HG03175 (cell line): ENCODE data around the gene CFAP77.
"Not testable (repeated sequence)": the region's sequence is repeated elsewhere in the genome, so short reads cannot be mapped to it uniquely, and the experiment has no call there.

ENCODE experiments used
- ATAC-seq: cut with Tn5 transposase; IDR thresholded peaks from one replicate; pipeline ENCODE4 v1.9.1; 2021; ENCODE audit warnings: mild to moderate bottlenecking, moderate library complexity; ENCODE audit not compliant: unreplicated experiment

Gene CFAP77

GRCh38 chr9:132409828-132410528, at the start of gene CFAP77:
Gene CFAP77, plus strand, starts transcription at chr9:132410211. Its CDS starts 61 bp downstream, at chr9:132410272.
- ATAC-seq: no peak

DNA sequence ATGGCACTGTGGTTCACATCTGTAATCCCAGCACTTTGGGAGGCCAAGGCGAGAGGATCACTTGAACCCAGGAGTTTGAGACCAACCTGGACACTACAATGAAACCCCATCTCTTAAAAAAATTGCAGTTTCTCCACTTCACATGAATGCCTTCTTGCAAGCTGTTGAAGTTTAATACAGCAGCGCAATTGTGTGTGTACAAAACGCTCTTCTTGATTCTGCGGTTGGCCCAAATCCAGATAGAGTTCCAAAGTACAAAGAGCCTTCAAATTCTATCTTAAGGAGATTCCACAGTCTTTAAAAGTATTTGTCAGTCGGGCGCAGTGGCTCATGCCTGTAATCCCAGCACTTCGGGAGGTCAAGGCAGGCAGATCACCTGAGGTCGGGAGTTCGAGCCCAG, 45.9 kb upstream of the CFAP77 start:
- no peak for ATAC-seq

- ATAC-seq: no peak
These were observed 44.0 kb upstream of the CFAP77 start for GRCh38 chr9:132365986-132366385.

- ATAC-seq: no peak
These were observed 43.5 kb upstream of the CFAP77 start for GRCh38 chr9:132366481-132366880.

GRCh38 chr9:132367613-132368313, 42.2 kb upstream of the CFAP77 start:
- no peak for ATAC-seq

GRCh38 chr9:132369421-132369820, 40.6 kb upstream of the CFAP77 start:
- no peak for ATAC-seq

DNA sequence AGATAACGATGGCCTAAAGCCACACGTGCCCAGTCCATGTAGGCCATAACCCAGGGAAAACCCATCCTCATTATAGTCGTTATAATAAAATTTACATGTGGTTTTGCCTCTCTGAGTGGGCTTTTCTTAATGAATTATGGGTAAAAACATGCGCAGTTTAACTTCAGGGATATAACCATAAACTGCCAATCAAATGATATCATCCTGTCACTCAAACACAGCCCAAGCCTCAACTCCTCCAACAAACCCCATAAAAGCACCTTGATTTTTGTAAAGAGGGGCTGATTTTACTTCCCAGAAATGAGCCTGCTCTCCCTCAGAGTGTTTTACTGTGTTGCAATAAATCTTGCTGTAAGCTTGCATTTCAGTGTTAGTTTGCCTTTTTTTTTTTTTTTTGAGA, 39.4 kb upstream of the CFAP77 start:
- no peak for ATAC-seq

DNA sequence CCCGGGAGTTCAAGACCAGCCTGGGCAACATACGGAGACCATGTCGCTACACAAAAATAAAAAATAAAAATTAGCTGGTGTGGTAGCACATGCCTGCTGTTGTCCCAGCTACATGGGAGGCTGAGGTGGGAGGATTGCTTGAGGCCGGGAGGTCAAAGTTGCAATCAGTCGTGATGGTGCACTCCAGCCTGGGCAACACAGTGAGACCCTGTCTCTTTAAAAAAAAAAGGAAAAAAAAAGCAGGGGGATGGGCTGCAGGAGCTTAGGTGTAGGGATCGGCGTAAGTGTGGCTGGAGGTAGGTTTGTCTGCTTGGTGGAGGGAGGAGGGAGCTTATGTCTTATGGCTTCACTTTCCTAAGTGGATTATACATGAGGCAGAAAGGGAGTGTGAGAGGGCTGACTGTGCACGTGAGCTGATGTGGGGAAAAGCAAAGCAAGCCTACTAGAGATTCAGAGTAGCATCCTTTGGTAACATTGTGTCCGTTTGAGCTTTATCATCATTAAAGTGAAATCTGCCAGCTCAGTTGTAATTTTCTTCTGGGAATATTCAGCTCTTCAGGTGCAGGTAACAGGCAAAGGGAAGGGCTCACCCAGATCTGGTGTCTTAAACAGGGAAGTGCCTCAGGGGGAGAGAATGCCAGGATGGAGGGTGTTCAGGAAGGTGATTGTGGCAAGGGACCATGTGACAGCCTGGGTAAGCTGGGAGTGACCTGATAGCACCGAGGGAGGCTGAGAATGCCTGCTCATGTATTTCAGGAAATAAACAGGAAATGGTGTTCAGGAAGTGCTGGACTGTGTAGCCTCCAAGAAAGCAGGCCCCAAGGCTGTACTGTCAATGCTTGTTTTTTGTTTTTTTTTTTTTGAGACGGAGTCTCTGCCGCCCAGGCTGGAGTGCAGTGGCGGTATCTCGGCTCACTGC, 37.6 kb upstream of the CFAP77 start:
- no peak for ATAC-seq

DNA sequence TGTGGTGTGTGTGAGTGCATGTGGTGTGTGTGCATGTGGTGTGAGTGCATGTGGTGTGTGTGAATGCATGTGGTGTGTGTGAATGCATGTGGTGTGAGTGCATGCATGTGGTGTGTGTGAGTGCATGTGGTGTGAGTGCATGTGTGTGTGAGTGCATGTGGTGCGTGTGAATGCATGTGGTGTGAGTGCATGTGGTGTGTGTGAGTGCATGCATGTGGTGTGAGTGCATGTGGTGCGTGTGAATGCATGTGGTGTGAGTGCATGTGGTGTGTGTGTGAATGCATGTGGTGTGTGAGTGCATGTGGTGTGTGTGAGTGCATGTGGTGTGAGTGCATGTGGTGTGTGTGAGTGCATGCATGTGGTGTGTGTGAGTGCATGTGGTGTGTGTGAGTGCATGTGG, 32.2 kb upstream of the CFAP77 start:
- not testable (repeated sequence) for ATAC-seq

DNA sequence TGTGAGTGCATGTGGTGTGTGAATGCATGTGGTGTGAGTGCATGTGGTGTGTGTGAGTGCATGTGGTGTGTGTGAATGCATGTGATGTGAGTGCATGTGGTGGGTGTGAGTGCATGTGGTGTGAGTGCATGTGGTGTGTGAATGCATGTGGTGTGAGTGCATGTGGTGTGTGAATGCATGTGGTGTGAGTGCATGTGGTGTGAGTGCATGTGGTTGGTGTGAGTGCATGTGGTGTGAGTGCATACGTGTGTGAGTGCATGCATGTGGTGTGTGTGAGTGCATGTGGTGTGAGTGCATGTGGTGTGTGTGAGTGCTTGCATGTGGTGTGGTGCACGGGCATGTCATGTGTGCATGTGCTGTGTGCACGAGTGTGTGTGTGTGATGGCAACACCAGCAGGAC, 31.6 kb upstream of the CFAP77 start:
- ATAC-seq: not testable (repeated sequence)

DNA sequence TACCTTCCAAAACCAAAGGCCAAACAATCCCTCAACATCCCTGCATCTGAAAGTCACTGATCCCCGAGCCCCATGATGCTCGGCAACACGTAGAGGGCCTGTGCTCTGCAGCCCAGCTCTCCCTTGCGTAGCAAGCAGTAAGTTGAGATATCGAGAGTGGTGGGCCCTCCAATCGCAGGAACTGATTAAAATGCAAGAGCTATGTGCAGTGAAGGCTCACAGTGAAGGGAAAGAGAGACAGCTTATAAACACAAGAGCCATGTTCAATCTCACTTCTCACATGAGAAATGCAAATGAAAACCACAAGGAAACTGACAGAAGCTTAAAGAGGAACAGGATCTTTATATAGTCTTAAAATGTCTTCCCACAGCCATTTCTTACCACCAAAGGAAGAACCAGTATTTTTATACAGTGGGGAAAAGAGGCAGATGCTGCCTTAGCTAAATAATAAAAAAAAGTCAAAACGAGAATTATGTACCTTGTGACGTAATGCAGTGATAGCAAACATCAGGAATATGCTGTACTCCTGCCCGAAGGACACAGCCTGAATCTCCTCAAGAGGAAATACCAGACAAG, 28.0 kb upstream of the CFAP77 start:
- ATAC-seq: peak; percentile 79

DNA sequence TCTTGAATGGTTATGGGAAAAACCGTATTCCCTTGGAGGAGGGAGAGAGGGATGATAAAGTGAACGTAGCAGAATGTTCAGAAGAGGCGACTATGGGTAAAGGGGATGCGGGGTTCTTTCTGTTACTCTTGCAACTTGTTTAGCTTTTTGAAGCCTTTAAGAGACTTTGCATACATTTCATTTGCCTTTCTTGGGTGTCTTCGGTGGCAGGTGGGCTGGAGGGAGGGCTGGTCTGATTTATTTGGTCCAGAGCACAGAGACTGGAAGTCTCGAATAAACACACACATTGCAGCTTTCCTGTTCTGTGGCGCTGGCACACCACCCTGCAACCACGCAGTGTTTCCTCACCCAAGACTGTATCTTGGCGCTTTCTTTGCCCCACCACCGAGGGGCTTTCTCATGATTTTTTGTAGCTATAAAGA, 26.5 kb upstream of the CFAP77 start:
- ATAC-seq: no peak

- no peak for ATAC-seq
These were observed 25.6 kb upstream of the CFAP77 start for GRCh38 chr9:132384376-132384775.

- ATAC-seq: no peak
These were observed 22.9 kb upstream of the CFAP77 start for GRCh38 chr9:132387133-132387532.

DNA sequence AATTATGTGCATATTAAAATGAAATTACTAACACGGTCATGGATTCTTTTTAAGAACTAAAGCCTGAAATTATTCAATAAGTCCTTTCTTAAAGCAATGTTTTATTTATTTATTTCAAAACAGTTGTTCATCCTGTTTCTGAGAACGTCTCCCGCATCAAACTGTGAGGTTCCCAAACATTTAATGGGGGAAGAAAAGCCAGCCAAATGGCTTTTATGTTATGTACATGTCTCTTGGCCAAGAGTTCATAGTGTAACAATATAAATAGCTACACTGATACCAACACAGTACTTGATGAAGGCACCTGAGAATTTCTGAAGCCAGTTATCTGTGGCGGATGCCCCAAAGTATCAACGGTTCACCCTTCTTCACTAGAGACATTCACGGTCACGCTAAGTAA, 19.0 kb upstream of the CFAP77 start:
- no peak for ATAC-seq

DNA sequence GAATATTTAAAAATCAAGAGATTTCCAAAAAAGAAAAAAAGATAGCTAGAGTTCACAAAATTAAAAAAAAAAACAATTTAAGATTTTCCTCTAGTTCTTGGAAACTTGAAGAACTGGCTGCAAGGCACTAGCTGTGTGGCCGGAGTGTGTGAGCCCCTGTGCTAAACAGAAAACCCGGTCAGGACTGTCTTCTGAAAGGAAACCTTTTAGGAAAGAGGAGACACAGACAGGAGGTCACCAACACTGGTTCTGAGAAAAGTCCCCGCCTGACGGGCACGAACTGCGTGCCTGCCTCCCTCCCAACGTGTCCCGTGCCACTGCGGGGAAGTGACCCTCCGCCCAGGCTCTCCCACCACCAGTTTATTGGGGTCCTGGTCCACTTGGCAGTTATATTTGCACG, 18.6 kb upstream of the CFAP77 start:
- ATAC-seq: no peak

- ATAC-seq: no peak
These were observed 14.5 kb upstream of the CFAP77 start for GRCh38 chr9:132395560-132395959.

DNA sequence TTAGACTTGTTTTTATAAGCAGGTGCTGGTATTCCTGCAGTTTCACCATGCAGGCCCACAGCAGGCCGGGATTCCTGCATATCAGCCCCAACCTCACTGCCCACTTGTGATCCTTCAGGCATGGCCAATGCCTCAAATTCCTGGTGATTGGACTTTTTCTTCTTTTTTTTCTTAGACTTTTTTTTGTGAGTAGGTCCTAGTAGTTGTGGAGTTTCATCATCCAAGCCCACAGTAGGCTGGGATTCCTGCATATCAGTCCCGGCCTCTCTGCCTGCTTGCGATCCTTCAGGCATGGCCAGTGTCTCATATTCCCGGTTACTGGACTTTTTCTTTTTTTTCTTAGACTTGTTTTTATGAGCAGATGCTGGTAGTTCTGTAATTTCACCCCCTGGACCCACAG, 8.2 kb upstream of the CFAP77 start:
- no peak for ATAC-seq

GRCh38 chr9:132404228-132404881, 5.7 kb upstream of the CFAP77 start:
- no peak for ATAC-seq

DNA sequence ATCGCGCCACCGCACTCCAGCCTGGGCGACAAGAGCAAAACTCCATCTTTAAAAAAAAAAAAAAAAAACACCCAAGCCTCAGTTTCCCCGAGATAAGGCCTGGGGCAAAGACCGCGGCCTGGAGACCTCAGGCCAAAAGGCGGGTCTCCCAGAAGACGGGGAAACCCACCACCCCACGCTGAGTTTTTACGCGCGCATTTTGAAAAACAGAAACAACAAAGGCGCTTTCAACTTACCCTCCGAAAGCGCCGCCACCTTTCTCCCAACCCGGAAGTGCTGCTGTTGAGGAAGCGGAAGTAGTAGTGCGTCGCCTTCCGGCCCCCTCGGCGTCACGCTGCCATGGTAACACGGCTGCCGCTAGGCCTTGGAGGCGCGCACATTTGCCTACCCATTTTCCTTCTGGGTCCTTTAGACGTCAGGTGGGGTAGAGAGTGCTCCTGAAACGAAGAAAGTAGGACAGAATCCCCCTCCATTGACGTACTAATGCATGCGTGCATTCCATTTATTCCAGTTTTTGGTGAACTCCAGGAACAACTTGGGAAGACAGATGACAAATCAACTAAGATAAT, 3.4 kb upstream of the CFAP77 start, which contains the start of gene TTF1:
Gene TTF1 (minus strand): TSS at position 287 of the 569 bp plus-strand sequence. CDS start 4,019 bp downstream, outside the sequence.
- ATAC-seq: peak; percentile 90
